H9 (cell line): Measurements from ENCODE around the gene SBK2. TPM values are rescaled to one million over a fixed set of nuclear protein-coding genes. Genes with fewer than 3 reads are reported as not detected.
A peak's percentile ranks its signal among the peaks of the same experiment; 100 is the strongest.

Experiments
- DNase-seq: peaks from one replicate; pipeline ENCODE4 v3.0.0-alpha.2; 2017
- H2AFZ ChIP-seq: one replicate; pipeline ENCODE4 v1.6.1; 2013; ENCODE audit warnings: mild to moderate bottlenecking, low read length, control low read depth, moderate library complexity
- H2AK5ac ChIP-seq: 2 replicates; pipeline ENCODE4 v1.6.1; 2013; ENCODE audit warnings: low read length, control low read depth, mixed read lengths; ENCODE audit not compliant: insufficient read length
- H2BK120ac ChIP-seq: one replicate; pipeline ENCODE4 v1.6.1; 2013; ENCODE audit warnings: low read depth, mild to moderate bottlenecking, low read length, control low read depth, inconsistent platforms; ENCODE audit not compliant: poor library complexity, severe bottlenecking
- H2BK12ac ChIP-seq: 2 replicates; pipeline ENCODE4 v1.6.1; 2013; ENCODE audit warnings: low read length, control low read depth, mixed read lengths, low read depth; ENCODE audit not compliant: insufficient read length
- H2BK15ac ChIP-seq: 2 replicates; pipeline ENCODE4 v1.6.1; 2013; ENCODE audit warnings: low read depth, low read length, control low read depth
- H2BK20ac ChIP-seq: one replicate; pipeline ENCODE4 v1.6.1; 2013; ENCODE audit warnings: low read depth, mild to moderate bottlenecking, low read length, control low read depth, inconsistent platforms; ENCODE audit not compliant: poor library complexity, severe bottlenecking
- H2BK5ac ChIP-seq: 2 replicates; pipeline ENCODE4 v1.6.1; 2013; ENCODE audit warnings: low read length, control low read depth, mixed read lengths; ENCODE audit not compliant: insufficient read length
- H3K14ac ChIP-seq: 2 replicates; pipeline ENCODE4 v1.6.1; 2013; ENCODE audit warnings: low read length, control low read depth; ENCODE audit not compliant: insufficient read depth
- H3K18ac ChIP-seq: 2 replicates; pipeline ENCODE4 v1.6.1; 2013; ENCODE audit warnings: low read depth, mild to moderate bottlenecking, mixed read lengths, low read length, control low read depth; ENCODE audit not compliant: insufficient read length
- H3K23ac ChIP-seq: 2 replicates; pipeline ENCODE4 v1.6.1; 2013; ENCODE audit warnings: low read length, control low read depth, mixed read lengths, low read depth; ENCODE audit not compliant: insufficient read length
- H3K23me2 ChIP-seq: 2 replicates; pipeline ENCODE4 v1.6.1; 2013; ENCODE audit warnings: low read depth, mild to moderate bottlenecking, mixed read lengths, low read length, control low read depth; ENCODE audit not compliant: insufficient read length, poor library complexity, severe bottlenecking
- H3K27ac ChIP-seq: 2 replicates; pipeline ENCODE4 v1.5.1; 2013; ENCODE audit warnings: low read length, control low read depth, mixed read lengths, low read depth; ENCODE audit not compliant: insufficient read length
- H3K27me3 ChIP-seq: 2 replicates; pipeline ENCODE4 v1.6.1; 2013; ENCODE audit warnings: low read length, control low read depth, inconsistent platforms; ENCODE audit not compliant: insufficient read depth
- H3K4ac ChIP-seq: 2 replicates; pipeline ENCODE4 v1.6.1; 2013; ENCODE audit warnings: low read depth, mild to moderate bottlenecking, control low read depth, inconsistent platforms, low read length, moderate library complexity
- H3K4me1 ChIP-seq: 2 replicates; pipeline ENCODE4 v1.6.1; 2013; ENCODE audit warnings: low read length, control low read depth, inconsistent platforms; ENCODE audit not compliant: insufficient read depth
- H3K4me2 ChIP-seq: 2 replicates; pipeline ENCODE4 v1.6.1; 2013; ENCODE audit warnings: low read length, control low read depth, mixed read lengths; ENCODE audit not compliant: insufficient read length, insufficient read depth
- H3K56ac ChIP-seq: 2 replicates; pipeline ENCODE4 v1.6.1; 2013; ENCODE audit warnings: low read depth, mild to moderate bottlenecking, mixed read lengths, low read length, control low read depth; ENCODE audit not compliant: insufficient read length
- H3K79me1 ChIP-seq: 2 replicates; pipeline ENCODE4 v1.6.1; 2013; ENCODE audit warnings: low read depth, mild to moderate bottlenecking, moderate library complexity, low read length, control low read depth, inconsistent platforms; ENCODE audit not compliant: insufficient read depth, poor library complexity, severe bottlenecking
- H3K79me2 ChIP-seq: 2 replicates; pipeline ENCODE4 v1.6.1; 2013; ENCODE audit warnings: low read length, control low read depth, inconsistent platforms; ENCODE audit not compliant: insufficient read depth
- H3K9ac ChIP-seq: 2 replicates; pipeline ENCODE4 v1.6.1; 2013; ENCODE audit warnings: low read length, control low read depth, mixed read lengths; ENCODE audit not compliant: insufficient read length; ENCODE audit errors: extremely low read depth
- H3K9me3 ChIP-seq: one replicate; pipeline ENCODE4 v1.6.1; 2013; ENCODE audit warnings: low read depth, low read length, inconsistent platforms; ENCODE audit not compliant: control insufficient read depth
- H3T11ph ChIP-seq: one replicate; pipeline ENCODE4 v1.6.1; 2013; ENCODE audit warnings: mild to moderate bottlenecking, low read length, control low read depth, inconsistent platforms
- H4K20me1 ChIP-seq: one replicate; pipeline ENCODE4 v1.6.1; 2013; ENCODE audit not compliant: control insufficient read depth, insufficient read length, insufficient read depth
- H4K5ac ChIP-seq: 2 replicates; pipeline ENCODE4 v1.6.1; 2013; ENCODE audit warnings: low read depth, mild to moderate bottlenecking, mixed read lengths, low read length, control low read depth; ENCODE audit not compliant: insufficient read length
- H4K8ac ChIP-seq: replicated peaks from 2 replicates; pipeline ENCODE4 v1.6.1; 2013; ENCODE audit warnings: low read length, control low read depth, mixed read lengths, low read depth; ENCODE audit not compliant: insufficient read length
- H4K91ac ChIP-seq: 2 replicates; pipeline ENCODE4 v1.6.1; 2013; ENCODE audit warnings: low read depth, mild to moderate bottlenecking, moderate library complexity, mixed read lengths, low read length, control low read depth; ENCODE audit not compliant: insufficient read length
- H3K27ac Mint-ChIP-seq, 3 experiments: 2 replicates in 2 of 3; 3 replicates in 1 of 3; pipeline ENCODE4 v1.8.0; 2020 to 2021; ENCODE audit warnings: mixed read lengths in 3 of 3, mild to moderate bottlenecking in 1 of 3, moderate library complexity in 1 of 3
- H3K27me3 Mint-ChIP-seq: 2 replicates; pipeline ENCODE4 v1.8.0; 2021; ENCODE audit warnings: low read depth, mild to moderate bottlenecking, moderate library complexity, mixed read lengths
- H3K36me3 Mint-ChIP-seq, 3 experiments: 2 replicates in 2 of 3; 3 replicates in 1 of 3; pipeline ENCODE4 v1.8.0; 2020 to 2021; ENCODE audit warnings: low read depth in 3 of 3, mixed read lengths in 3 of 3; ENCODE audit not compliant: insufficient read depth in 1 of 3
- H3K4me1 Mint-ChIP-seq, 2 experiments: 2 replicates each; pipeline ENCODE4 v1.8.0; 2020; ENCODE audit warnings: mixed read lengths in 2 of 2
- H3K4me3 Mint-ChIP-seq, 2 experiments: 2 replicates in 1 of 2; 3 replicates in 1 of 2; pipeline ENCODE4 v1.8.0; 2020 to 2021; ENCODE audit warnings: mild to moderate bottlenecking in 2 of 2, mixed read lengths in 2 of 2, moderate library complexity in 1 of 2
- H3K9me3 Mint-ChIP-seq, 2 experiments: 2 replicates in 1 of 2; 3 replicates in 1 of 2; pipeline ENCODE4 v1.8.0; 2020; ENCODE audit warnings: mild to moderate bottlenecking in 2 of 2, mixed read lengths in 2 of 2, moderate library complexity in 1 of 2
- CTCF ChIP-seq: fragments of 200-600 bp; sonication (generic); conservative IDR thresholded peaks from 3 replicates; pipeline ENCODE4 v1.8.0; 2021; ENCODE audit warnings: antibody characterized with exemption, mild to moderate bottlenecking
- WGBS: extraction: QIAGEN DNeasy Blood & Tissue Kit; methylation state at CpG from one replicate; pipeline ENCODE4 v1.1.7; 2013; ENCODE audit warnings: missing lambda C conversion rate, low lambda C conversion rate, mixed read lengths; ENCODE audit not compliant: insufficient read length; ENCODE audit errors: extremely low coverage; 5-methylcytosine and 5-hydroxymethylcytosine counted together
- total RNA-seq: library from RNA; stranded (reverse); gene quantifications from 2 replicates; pipeline ENCODE4 v1.2.1, GENCODE V29; 2021

The SBK2 gene
- total RNA-seq, 1 experiment from 2014 or later: 2.8 TPM

DNA sequence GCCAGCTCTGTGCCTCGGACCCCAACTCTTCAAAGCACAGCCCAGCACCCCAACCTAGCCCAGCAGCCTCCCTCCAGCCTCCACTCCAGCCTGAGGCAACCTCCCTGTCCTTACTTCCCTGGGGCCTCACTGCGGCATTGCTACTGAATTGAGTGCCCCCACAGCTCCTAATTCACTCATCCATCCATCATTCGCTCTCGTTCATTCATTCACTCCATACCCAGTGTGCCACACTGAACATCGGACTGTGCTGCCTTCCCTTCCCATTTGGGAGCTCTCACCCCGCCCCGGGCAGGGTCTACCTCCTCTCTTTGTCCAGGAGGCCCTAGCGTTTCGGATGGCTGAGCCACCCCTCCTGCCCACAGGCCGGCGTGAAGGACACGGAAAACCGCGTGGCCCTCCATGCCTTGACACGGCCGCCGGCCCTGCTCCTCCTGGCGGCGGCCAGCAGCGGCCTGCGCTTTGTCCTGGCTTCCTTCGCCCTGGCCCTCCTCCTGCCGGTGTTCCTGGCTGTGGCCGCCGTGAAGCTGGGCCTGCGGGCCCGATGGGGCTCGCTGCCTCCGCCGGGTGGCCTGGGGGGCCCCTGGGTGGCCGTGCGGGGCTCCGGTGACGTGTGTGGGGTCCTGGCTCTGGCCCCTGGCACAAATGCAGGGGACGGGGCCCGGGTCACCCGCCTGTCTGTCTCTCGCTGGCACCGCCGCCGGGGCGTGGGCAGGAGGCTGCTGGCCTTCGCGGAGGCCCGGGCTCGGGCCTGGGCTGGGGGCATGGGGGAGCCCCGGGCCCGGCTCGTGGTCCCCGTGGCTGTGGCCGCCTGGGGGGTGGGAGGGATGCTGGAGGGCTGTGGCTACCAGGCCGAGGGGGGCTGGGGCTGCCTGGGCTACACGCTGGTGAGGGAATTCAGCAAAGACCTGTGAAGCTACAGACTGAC, 50.6 kb downstream of the SBK2 start:
- H4K91ac ChIP-seq: no peak overlapping the region
- Mint-ChIP-seq H3K9me3 (no peaks in the 10 kb centered on the region), H3K4me1 (peaks cover 14 to 35% of the 10 kb centered on the region in 2 experiments), H3K36me3 (peaks cover 0 to 8% (median 2%) of the 10 kb centered on the region in 3 experiments; a peak in 5 of 7 replicates), H3K27me3 (peaks cover 3% of the 10 kb centered on the region; the same call in 1 of the 2 replicates), H3K27ac (peak overlapping the region in 2 of 3 experiments; percentile 8 to 64; a peak in 4 of 7 replicates), H3K4me3 (peak overlapping the region; percentile 86 to 93)
- no peak overlapping the region for H3K56ac ChIP-seq
- H2AFZ ChIP-seq: no peak overlapping the region
- WGBS: no CpG with 5 or more reads among the region's 53 CpGs
- H3K9ac ChIP-seq: no peak overlapping the region
- no peak overlapping the region for H3K4me2 ChIP-seq
- H3K4ac ChIP-seq: no peak overlapping the region
- no peak overlapping the region for H3K14ac ChIP-seq
- H2BK15ac ChIP-seq: no peak overlapping the region
- H3K9me3 ChIP-seq: no peaks in the 10 kb centered on the region
- no peak overlapping the region for H2BK5ac ChIP-seq
- H4K5ac ChIP-seq: no peak overlapping the region
- H3K23me2 ChIP-seq: peaks cover 8% of the 10 kb centered on the region
- no peak for DNase-seq
- no peaks in the 10 kb centered on the region for H4K20me1 ChIP-seq
- no peak overlapping the region for H3T11ph ChIP-seq
- H2BK20ac ChIP-seq: no peak overlapping the region
- H3K18ac ChIP-seq: no peak overlapping the region
- H2BK12ac ChIP-seq: no peak overlapping the region
- no peaks in the 10 kb centered on the region for H3K27me3 ChIP-seq
- no peak overlapping the region for H3K27ac ChIP-seq
- H3K79me1 ChIP-seq: no peaks in the 10 kb centered on the region
- no peak overlapping the region for H4K8ac ChIP-seq
- H3K79me2 ChIP-seq: no peaks in the 10 kb centered on the region
- H2AK5ac ChIP-seq: no peak overlapping the region
- H3K4me1 ChIP-seq: peaks cover 3% of the 10 kb centered on the region
- H3K23ac ChIP-seq: no peak overlapping the region
- H2BK120ac ChIP-seq: no peak overlapping the region
- TF ChIP-seq CTCF: no peak
